ENCODE measurements around the gene PSMC5. TPM values are rescaled to one million over a fixed set of nuclear protein-coding genes. Genes with fewer than 3 reads are reported as not detected.

PSMC5 gene
- polyA plus RNA-seq, 1 donor, result 106 TPM

GRCh38 chr17:63830278-63830677, 3.0 kb downstream of the PSMC5 start:
- Histone ChIP-seq H3K4me3 (ENCODE audit: low read length) (no peak overlapping the region), H3K4me1 (ENCODE audit: control insufficient read depth, insufficient read depth, low read length) (peaks cover 14% of the 10 kb centered on the region), H3K9me3 (ENCODE audit: control insufficient read depth, low read depth, low read length) (no peaks in the 10 kb centered on the region), H3K27me3 (ENCODE audit: control insufficient read depth, insufficient read depth, low read length) (no peaks in the 10 kb centered on the region), H3K36me3 (ENCODE audit: control insufficient read depth, insufficient read depth, low read length) (peaks cover 66% of the 10 kb centered on the region), H3K27ac (ENCODE audit: low read length) (no peak overlapping the region)
- DNase-seq, result no peak
- WGBS (ENCODE audit: insufficient coverage, low lambda C conversion rate), result no CpG with 5 or more reads among the region's 5 CpGs

GRCh38 chr17:63830904-63831491, 3.8 kb downstream of the PSMC5 start:
- H3K27me3 ChIP-seq (ENCODE audit: control insufficient read depth, insufficient read depth, low read length), result no peaks in the 10 kb centered on the region
- H3K4me3 ChIP-seq (ENCODE audit: low read length), result no peak overlapping the region
- WGBS (ENCODE audit: insufficient coverage, low lambda C conversion rate), result no CpG with 5 or more reads among the region's 15 CpGs
- no peaks in the 10 kb centered on the region for H3K9me3 ChIP-seq (ENCODE audit: control insufficient read depth, low read depth, low read length)
- no peak overlapping the region for H3K27ac ChIP-seq (ENCODE audit: low read length)
- no peak for DNase-seq
- H3K4me1 ChIP-seq (ENCODE audit: control insufficient read depth, insufficient read depth, low read length), result peaks cover 11% of the 10 kb centered on the region
- H3K36me3 ChIP-seq (ENCODE audit: control insufficient read depth, insufficient read depth, low read length), result peaks cover 68% of the 10 kb centered on the region

- no peaks in the 10 kb centered on the region for H3K27me3 ChIP-seq (ENCODE audit: control insufficient read depth, insufficient read depth, low read length)
- no peak overlapping the region for H3K4me3 ChIP-seq (ENCODE audit: low read length)
- H3K36me3 ChIP-seq (ENCODE audit: control insufficient read depth, insufficient read depth, low read length), result peaks cover 72% of the 10 kb centered on the region
- H3K9me3 ChIP-seq (ENCODE audit: control insufficient read depth, low read depth, low read length), result no peaks in the 10 kb centered on the region
- no peak for DNase-seq
- H3K27ac ChIP-seq (ENCODE audit: low read length), result no peak overlapping the region
- WGBS (ENCODE audit: insufficient coverage, low lambda C conversion rate), result no CpG with 5 or more reads among the region's 8 CpGs
- peaks cover 10% of the 10 kb centered on the region for H3K4me1 ChIP-seq (ENCODE audit: control insufficient read depth, insufficient read depth, low read length)
These were observed 4.3 kb downstream of the PSMC5 start for GRCh38 chr17:63831505-63831904.

DNA sequence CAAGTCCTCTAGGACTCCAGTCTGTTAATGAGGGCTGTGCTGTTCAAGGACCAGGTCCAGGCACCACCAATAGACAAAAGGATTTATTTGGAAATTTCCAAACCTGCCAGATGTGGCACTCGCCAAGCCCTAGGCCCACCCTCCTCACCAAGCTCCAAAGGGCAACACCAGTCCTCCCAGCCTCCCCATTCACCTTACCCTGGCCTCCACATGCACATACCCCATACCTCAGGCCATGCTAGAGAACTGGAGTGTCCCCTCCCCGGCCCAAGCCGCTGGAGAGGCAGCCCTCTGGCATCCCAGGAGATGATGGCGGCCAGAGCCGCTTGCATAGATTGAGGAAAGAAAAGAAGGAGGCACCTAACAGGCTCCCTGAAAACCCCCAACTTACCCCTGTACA, 4.8 kb downstream of the PSMC5 start:
- no peak overlapping the region for H3K4me3 ChIP-seq (ENCODE audit: low read length)
- no CpG with 5 or more reads among the region's 5 CpGs for WGBS (ENCODE audit: insufficient coverage, low lambda C conversion rate)
- H3K9me3 ChIP-seq (ENCODE audit: control insufficient read depth, low read depth, low read length), result no peaks in the 10 kb centered on the region
- no peaks in the 10 kb centered on the region for H3K27me3 ChIP-seq (ENCODE audit: control insufficient read depth, insufficient read depth, low read length)
- peaks cover 77% of the 10 kb centered on the region for H3K36me3 ChIP-seq (ENCODE audit: control insufficient read depth, insufficient read depth, low read length)
- H3K4me1 ChIP-seq (ENCODE audit: control insufficient read depth, insufficient read depth, low read length), result peaks cover 10% of the 10 kb centered on the region
- DNase-seq, result no peak
- no peak overlapping the region for H3K27ac ChIP-seq (ENCODE audit: low read length)

GRCh38 chr17:63832455-63832854, 5.2 kb downstream of the PSMC5 start:
- WGBS (ENCODE audit: insufficient coverage, low lambda C conversion rate), result no CpG with 5 or more reads among the region's 2 CpGs
- Histone ChIP-seq H3K9me3 (ENCODE audit: control insufficient read depth, low read depth, low read length) (no peaks in the 10 kb centered on the region), H3K4me3 (ENCODE audit: low read length) (no peak overlapping the region), H3K27ac (ENCODE audit: low read length) (no peak overlapping the region), H3K36me3 (ENCODE audit: control insufficient read depth, insufficient read depth, low read length) (peaks cover 81% of the 10 kb centered on the region), H3K27me3 (ENCODE audit: control insufficient read depth, insufficient read depth, low read length) (no peaks in the 10 kb centered on the region), H3K4me1 (ENCODE audit: control insufficient read depth, insufficient read depth, low read length) (peaks cover 10% of the 10 kb centered on the region)
- DNase-seq, result no peak

GRCh38 chr17:63833026-63833740, 6.0 kb downstream of the PSMC5 start:
- Histone ChIP-seq H3K36me3 (ENCODE audit: control insufficient read depth, insufficient read depth, low read length) (peaks cover 89% of the 10 kb centered on the region), H3K27ac (ENCODE audit: low read length) (no peak overlapping the region), H3K9me3 (ENCODE audit: control insufficient read depth, low read depth, low read length) (no peaks in the 10 kb centered on the region), H3K27me3 (ENCODE audit: control insufficient read depth, insufficient read depth, low read length) (no peaks in the 10 kb centered on the region), H3K4me1 (ENCODE audit: control insufficient read depth, insufficient read depth, low read length) (peaks cover 9% of the 10 kb centered on the region), H3K4me3 (ENCODE audit: low read length) (no peak overlapping the region)
- WGBS (ENCODE audit: insufficient coverage, low lambda C conversion rate), result no CpG with 5 or more reads among the region's 14 CpGs
- no peak for DNase-seq

DNA sequence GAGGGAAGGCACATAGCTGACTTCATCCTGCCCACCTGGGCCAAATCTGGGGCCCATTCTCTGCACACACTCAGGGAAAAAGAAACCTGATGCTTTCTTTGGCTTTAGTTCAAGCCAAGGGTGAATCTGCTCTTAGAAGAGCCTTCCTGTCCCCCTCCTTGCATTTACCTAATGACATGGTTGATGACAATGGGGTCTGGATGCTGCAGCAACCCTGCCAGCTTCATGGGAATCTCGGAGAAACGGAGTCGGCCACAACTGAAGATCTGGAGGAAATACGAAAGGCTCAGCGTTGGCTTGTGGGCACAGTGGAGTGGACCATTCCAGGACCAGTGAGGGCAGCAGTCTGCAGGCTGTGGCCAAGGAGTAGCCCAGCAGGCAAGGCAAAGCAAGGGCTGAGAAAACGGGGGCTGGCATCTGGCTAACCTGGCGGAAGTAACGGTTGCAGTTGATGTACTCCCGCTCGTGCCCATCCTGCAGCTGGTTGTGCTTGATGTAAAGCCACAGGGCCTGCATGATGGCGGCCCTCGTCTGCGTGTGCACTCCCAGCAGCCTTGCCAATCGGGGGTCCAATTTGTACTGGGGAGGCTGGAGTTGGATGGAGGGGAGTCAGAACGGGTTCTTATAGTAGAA, 6.6 kb downstream of the PSMC5 start:
- no peaks in the 10 kb centered on the region for H3K9me3 ChIP-seq (ENCODE audit: control insufficient read depth, low read depth, low read length)
- H3K27ac ChIP-seq (ENCODE audit: low read length), result no peak overlapping the region
- no peak for DNase-seq
- H3K36me3 ChIP-seq (ENCODE audit: control insufficient read depth, insufficient read depth, low read length), result peaks cover 91% of the 10 kb centered on the region
- no CpG with 5 or more reads among the region's 15 CpGs for whole genome bisulfite sequencing (ENCODE audit: insufficient coverage, low lambda C conversion rate)
- H3K4me3 ChIP-seq (ENCODE audit: low read length), result no peak overlapping the region
- no peaks in the 10 kb centered on the region for H3K27me3 ChIP-seq (ENCODE audit: control insufficient read depth, insufficient read depth, low read length)
- peaks cover 14% of the 10 kb centered on the region for H3K4me1 ChIP-seq (ENCODE audit: control insufficient read depth, insufficient read depth, low read length)

- Histone ChIP-seq H3K4me1 (ENCODE audit: control insufficient read depth, insufficient read depth, low read length) (peaks cover 21% of the 10 kb centered on the region), H3K27ac (ENCODE audit: low read length) (no peak overlapping the region), H3K27me3 (ENCODE audit: control insufficient read depth, insufficient read depth, low read length) (no peaks in the 10 kb centered on the region), H3K4me3 (ENCODE audit: low read length) (no peak overlapping the region), H3K9me3 (ENCODE audit: control insufficient read depth, low read depth, low read length) (no peaks in the 10 kb centered on the region), H3K36me3 (ENCODE audit: control insufficient read depth, insufficient read depth, low read length) (peaks cover 84% of the 10 kb centered on the region)
- no CpG with 5 or more reads among the region's 13 CpGs for WGBS (ENCODE audit: insufficient coverage, low lambda C conversion rate)
- peak; percentile 75 to 84 for DNase-seq
These were observed 7.4 kb downstream of the PSMC5 start for GRCh38 chr17:63834431-63835166.

GRCh38 chr17:63835167-63835720, 8.0 kb downstream of the PSMC5 start:
- Histone ChIP-seq H3K27me3 (ENCODE audit: control insufficient read depth, insufficient read depth, low read length) (no peaks in the 10 kb centered on the region), H3K9me3 (ENCODE audit: control insufficient read depth, low read depth, low read length) (no peaks in the 10 kb centered on the region), H3K4me1 (ENCODE audit: control insufficient read depth, insufficient read depth, low read length) (peaks cover 25% of the 10 kb centered on the region), H3K36me3 (ENCODE audit: control insufficient read depth, insufficient read depth, low read length) (peaks cover 77% of the 10 kb centered on the region), H3K4me3 (ENCODE audit: low read length) (no peak overlapping the region), H3K27ac (ENCODE audit: low read length) (no peak overlapping the region)
- WGBS (ENCODE audit: insufficient coverage, low lambda C conversion rate), result no CpG with 5 or more reads among the region's 9 CpGs
- DNase-seq, result no peak

DNA sequence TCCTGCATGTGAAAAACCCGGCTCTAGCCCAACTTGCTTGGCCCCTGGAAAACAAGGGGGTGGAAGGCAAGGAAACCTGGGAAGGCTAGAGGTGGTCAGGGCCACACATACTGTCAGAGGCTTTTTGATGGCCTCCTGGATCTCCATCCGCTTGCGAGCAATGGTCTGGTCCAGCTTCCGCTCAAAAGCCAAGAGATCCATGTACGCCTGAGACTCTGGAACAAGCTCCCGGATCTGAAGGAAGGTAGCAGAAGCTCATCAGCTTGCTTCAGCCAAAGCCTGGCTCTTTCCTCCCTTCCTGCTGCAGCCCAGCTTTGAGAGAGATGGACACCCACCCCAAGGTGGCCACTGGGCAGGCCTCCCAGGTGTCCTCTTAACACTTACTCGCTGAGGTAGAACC, 9.6 kb downstream of the PSMC5 start:
- no peak for DNase-seq
- no peak overlapping the region for H3K27ac ChIP-seq (ENCODE audit: low read length)
- no peaks in the 10 kb centered on the region for H3K9me3 ChIP-seq (ENCODE audit: control insufficient read depth, low read depth, low read length)
- peaks cover 62% of the 10 kb centered on the region for H3K36me3 ChIP-seq (ENCODE audit: control insufficient read depth, insufficient read depth, low read length)
- H3K27me3 ChIP-seq (ENCODE audit: control insufficient read depth, insufficient read depth, low read length), result no peaks in the 10 kb centered on the region
- WGBS (ENCODE audit: insufficient coverage, low lambda C conversion rate), result no CpG with 5 or more reads among the region's 7 CpGs
- peaks cover 37% of the 10 kb centered on the region for H3K4me1 ChIP-seq (ENCODE audit: control insufficient read depth, insufficient read depth, low read length)
- no peak overlapping the region for H3K4me3 ChIP-seq (ENCODE audit: low read length)
